ENCODE data around the gene MSH6.

MSH6 gene

DNA sequence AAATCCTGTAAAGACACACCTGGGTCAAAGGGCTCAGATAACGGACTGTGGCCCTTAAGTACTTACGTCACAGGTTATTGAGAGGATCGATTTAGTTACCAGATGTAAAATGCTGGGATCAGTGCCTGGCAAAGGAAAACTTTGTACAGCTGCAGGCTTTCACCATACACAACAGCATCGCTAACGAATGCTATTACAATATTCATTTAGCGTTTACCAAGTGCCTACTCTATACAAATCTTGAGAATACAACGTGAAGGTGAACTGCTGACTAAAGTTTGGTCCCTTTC lies 619 bp upstream of the MSH6 start:
- TF ChIP-seq CTCF (IDR thresholded peaks at IDR 0.05; ENCODE audit: low read depth, low read length) = no peak
- H3K4me3 ChIP-seq (ENCODE audit: low read depth, low read length) = peak overlapping the region; percentile 85

DNA sequence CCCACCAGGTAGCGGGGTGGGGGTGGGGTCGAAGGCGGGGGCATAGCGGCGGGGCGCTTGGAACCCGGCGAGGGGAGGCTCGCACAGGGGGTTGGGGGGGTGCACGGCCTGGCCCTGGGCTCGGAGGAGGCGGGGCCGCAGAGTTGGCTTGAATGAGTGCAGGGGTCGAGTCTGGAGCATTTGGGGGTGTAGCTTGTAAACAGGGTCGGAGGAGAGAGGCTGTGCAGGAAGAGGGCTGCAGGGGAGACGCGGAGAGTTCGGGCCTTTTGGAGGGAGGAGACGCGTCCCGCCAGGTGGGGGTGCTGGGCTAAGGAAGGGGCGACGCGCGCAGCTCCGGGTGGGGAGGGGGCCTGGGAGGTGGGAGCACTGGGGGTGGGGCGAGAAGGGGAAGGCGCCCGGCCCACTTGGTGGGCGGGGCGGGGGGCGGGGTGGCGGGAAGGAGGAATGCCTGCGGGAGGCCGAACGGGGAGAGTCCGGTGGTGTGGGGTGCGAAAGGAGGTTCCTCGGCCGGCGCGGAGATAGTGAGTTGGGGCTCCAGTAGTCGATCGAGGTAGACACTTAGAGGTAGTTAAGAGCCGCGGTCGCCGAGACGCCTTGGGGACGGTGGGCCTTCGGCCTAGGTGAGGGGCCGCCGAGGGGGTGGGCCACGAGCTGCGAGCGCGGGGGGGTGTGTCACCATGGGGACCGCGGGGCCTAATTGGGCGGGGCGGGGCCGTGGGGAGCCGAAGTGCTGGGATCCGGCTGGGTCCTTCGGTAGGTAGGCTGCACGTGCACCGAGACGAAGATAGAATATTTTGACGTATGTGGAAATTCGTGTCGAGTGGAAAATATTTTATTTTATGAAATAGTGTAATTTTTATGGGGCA lies 774 bp downstream of the MSH6 start:
- peak overlapping the region; percentile 85 for H3K4me3 ChIP-seq (ENCODE audit: low read depth, low read length)
- TF ChIP-seq CTCF (IDR thresholded peaks at IDR 0.05; ENCODE audit: low read depth, low read length) = no peak

DNA sequence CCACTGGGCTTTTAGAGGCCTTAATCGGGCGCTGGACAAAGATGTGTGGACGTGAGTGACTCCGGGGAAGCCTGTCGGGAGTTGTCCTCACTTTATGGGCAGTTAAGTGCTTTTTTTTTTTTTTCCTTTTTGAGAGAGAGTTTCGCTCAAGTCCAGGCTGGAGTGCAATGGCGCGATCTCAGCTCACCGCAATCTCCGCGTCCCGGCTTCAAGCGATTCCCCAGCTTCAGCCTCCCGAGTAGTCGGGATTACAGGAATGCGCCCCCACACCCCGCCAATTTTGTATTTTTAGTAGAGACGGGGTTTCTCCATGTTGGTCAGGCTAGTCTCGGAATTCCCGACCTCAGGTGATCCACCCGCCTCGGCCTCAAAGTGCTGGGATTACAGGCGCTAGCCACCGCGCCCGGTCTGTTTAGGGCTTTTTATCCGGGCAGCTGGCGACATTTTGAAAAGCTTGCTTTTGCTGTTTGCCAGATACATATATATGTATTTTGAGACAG lies 1.5 kb downstream of the MSH6 start:
- peak overlapping the region; percentile 85 for H3K4me3 ChIP-seq (ENCODE audit: low read depth, low read length)
- TF ChIP-seq CTCF (IDR thresholded peaks at IDR 0.05; ENCODE audit: low read depth, low read length) = no peak

GRCh38 chr2:47785986-47786385 lies 3.0 kb downstream of the MSH6 start:
- no peak for TF ChIP-seq CTCF (IDR thresholded peaks at IDR 0.05; ENCODE audit: low read depth, low read length)
- H3K4me3 ChIP-seq (ENCODE audit: low read depth, low read length) = no peak overlapping the region

GRCh38 chr2:47796090-47796697 lies 13.2 kb downstream of the MSH6 start:
- no peak for TF ChIP-seq CTCF (IDR thresholded peaks at IDR 0.05; ENCODE audit: low read depth, low read length)
- no peak overlapping the region for H3K4me3 ChIP-seq (ENCODE audit: low read depth, low read length)

GRCh38 chr2:47798631-47799030 lies 15.7 kb downstream of the MSH6 start:
- H3K4me3 ChIP-seq (ENCODE audit: low read depth, low read length) = no peak overlapping the region
- no peak for TF ChIP-seq CTCF (IDR thresholded peaks at IDR 0.05; ENCODE audit: low read depth, low read length)

- no peak for TF ChIP-seq CTCF (IDR thresholded peaks at IDR 0.05; ENCODE audit: low read depth, low read length)
These were observed 16.2 kb downstream of the MSH6 start for GRCh38 chr2:47799031-47799609.

More at GRCh38 chr2:47799031-47799609, 16.2 kb downstream of the MSH6 start:
- H3K4me3 ChIP-seq (ENCODE audit: low read depth, low read length) = no peak overlapping the region

Data from WI38 (cell line).